Stimulated activated CD8-positive, alpha-beta memory T cell treated with anti-CD3 and anti-CD28 coated beads, Interleukin-15, amount 100 ng/mL, for 24 hours (primary cell): ENCODE results near the gene LGALS12.
"Not testable (repeated sequence)": the region's sequence is repeated elsewhere in the genome, so short reads cannot be mapped to it uniquely, and the experiment has no call there.

Experiments used
- DNase-seq: peaks from one replicate; pipeline ENCODE4 v3.0.0-alpha.2; 2020; ENCODE audit warnings: low read depth

Gene LGALS12

GRCh38 chr11:63504933-63505586 lies 824 bp upstream of the LGALS12 start:
- DNase-seq, result no peak

GRCh38 chr11:63506876-63507275 lies 992 bp downstream of the LGALS12 start:
- no peak for DNase-seq

GRCh38 chr11:63507511-63507910 lies 1.6 kb downstream of the LGALS12 start:
- DNase-seq, result no peak

- DNase-seq, result no peak
These were observed 2.1 kb downstream of the LGALS12 start for GRCh38 chr11:63508009-63508408.

- DNase-seq, result no peak
These were observed 2.9 kb downstream of the LGALS12 start for GRCh38 chr11:63508745-63509144.

GRCh38 chr11:63510360-63511047 lies 4.6 kb downstream of the LGALS12 start:
- no peak for DNase-seq

- DNase-seq, result no peak
These were observed 5.3 kb downstream of the LGALS12 start for GRCh38 chr11:63511048-63511748.

- DNase-seq, result no peak
These were observed 6.9 kb downstream of the LGALS12 start for GRCh38 chr11:63512816-63513215.

GRCh38 chr11:63516109-63516508 lies 10.2 kb downstream of the LGALS12 start:
- DNase-seq, result no peak

GRCh38 chr11:63517156-63517555 lies 11.3 kb downstream of the LGALS12 start:
- DNase-seq, result no peak

- DNase-seq, result no peak
These were observed 12.7 kb downstream of the LGALS12 start for GRCh38 chr11:63518548-63518947.

GRCh38 chr11:63520606-63521170 lies 14.8 kb downstream of the LGALS12 start:
- no peak for DNase-seq

- no peak for DNase-seq
These were observed 16.0 kb downstream of the LGALS12 start for GRCh38 chr11:63521896-63522295.

- DNase-seq, result no peak
These were observed 17.3 kb downstream of the LGALS12 start for GRCh38 chr11:63523151-63523550.

- DNase-seq, result no peak
These were observed 21.8 kb downstream of the LGALS12 start for GRCh38 chr11:63527667-63528066.

- not testable (repeated sequence) for DNase-seq
These were observed 22.3 kb downstream of the LGALS12 start for GRCh38 chr11:63528156-63528555.

- not testable (repeated sequence) for DNase-seq
These were observed 22.9 kb downstream of the LGALS12 start for GRCh38 chr11:63528729-63529278.

- DNase-seq, result not testable (repeated sequence)
These were observed 23.5 kb downstream of the LGALS12 start for GRCh38 chr11:63529373-63529772.

GRCh38 chr11:63530021-63530420 lies 24.1 kb downstream of the LGALS12 start:
- no peak for DNase-seq

GRCh38 chr11:63531074-63531792 lies 25.3 kb downstream of the LGALS12 start:
- not testable (repeated sequence) for DNase-seq

- no peak for DNase-seq
These were observed 26.2 kb downstream of the LGALS12 start for GRCh38 chr11:63532117-63532516.
